ENCODE data around the gene CACFD1. TPM values are rescaled to one million over a fixed set of nuclear protein-coding genes. Genes with fewer than 3 reads are reported as not detected.

The CACFD1 gene
- polyA plus RNA-seq, 3 donors, result 5.0 to 6.7 (median 5.1) TPM

GRCh38 chr9:133518200-133518599 lies 58.4 kb downstream of the CACFD1 start:
- no peak for DNase-seq
- H3K4me3 Mint-ChIP-seq, result no peak overlapping the region
- intact Hi-C loops (cut with micrococcal nuclease), result no loop called here
- H3K79me2 ChIP-seq (ENCODE audit: insufficient read depth, low read length), result no peaks in the 10 kb centered on the region
- no peaks in the 10 kb centered on the region for H3K36me3 Mint-ChIP-seq
- no peak for TF ChIP-seq CTCF (IDR thresholded peaks at IDR 0.05)
- H3K27ac Mint-ChIP-seq, result no peak overlapping the region
- H3K9ac ChIP-seq (ENCODE audit: insufficient read depth, low read length, poor library complexity, severe bottlenecking), result no peak overlapping the region
- H4K20me1 ChIP-seq (ENCODE audit: insufficient read depth, low read length), result no peaks in the 10 kb centered on the region
- no peak overlapping the region for H3K4me2 ChIP-seq (replicated peaks; ENCODE audit: extremely low read depth, low read length, poor library complexity, severe bottlenecking)
- H3K4me3 ChIP-seq (replicated peaks in 1 of 3; ENCODE audit: low read depth in 2 of 3, low read length in 3 of 3), result no peak overlapping the region
- H3K9me3 ChIP-seq (replicated peaks in 1 of 2; ENCODE audit: control insufficient read depth in 1 of 2, insufficient read depth in 1 of 2, low read length in 2 of 2), result no peaks in the 10 kb centered on the region
- H3K27me3 Mint-ChIP-seq (ENCODE audit: low read depth in 3 of 3), result peaks cover 0 to 1% (median 0%) of the 10 kb centered on the region in 3 donors
- H2AFZ ChIP-seq (ENCODE audit: insufficient read depth, low read depth, low read length, poor library complexity, severe bottlenecking), result no peak overlapping the region
- no peaks in the 10 kb centered on the region for H3K27me3 ChIP-seq (ENCODE audit: control insufficient read depth in 2 of 2, insufficient read depth in 2 of 2, low read length in 2 of 2)
- no peaks in the 10 kb centered on the region for H3K4me1 ChIP-seq (ENCODE audit: control insufficient read depth in 1 of 2, insufficient read depth in 2 of 2, low read length in 2 of 2)
- H3K4me1 Mint-ChIP-seq, result no peaks in the 10 kb centered on the region
- H3K9me3 Mint-ChIP-seq, result no peaks in the 10 kb centered on the region
- no peak overlapping the region for H3K27ac ChIP-seq (ENCODE audit: low read depth in 1 of 2, low read length in 2 of 2)
- 100% methylated on average over 2 of the region's 5 CpGs for WGBS (ENCODE audit: insufficient coverage)
- H3K36me3 ChIP-seq (replicated peaks in 1 of 2; ENCODE audit: control insufficient read depth in 1 of 2, insufficient read depth in 2 of 2, low read length in 2 of 2), result no peaks in the 10 kb centered on the region

GRCh38 chr9:133518706-133519449 lies 59.1 kb downstream of the CACFD1 start:
- intact Hi-C loops (cut with micrococcal nuclease), result no loop called here
- no peak for TF ChIP-seq CTCF (IDR thresholded peaks at IDR 0.05)
- H3K27ac Mint-ChIP-seq, result no peak overlapping the region
- Histone ChIP-seq H3K79me2 (ENCODE audit: insufficient read depth, low read length) (no peaks in the 10 kb centered on the region), H3K9ac (ENCODE audit: insufficient read depth, low read length, poor library complexity, severe bottlenecking) (no peak overlapping the region), H3K27ac (ENCODE audit: low read depth in 1 of 2, low read length in 2 of 2) (no peak overlapping the region), H3K36me3 (replicated peaks in 1 of 2; ENCODE audit: control insufficient read depth in 1 of 2, insufficient read depth in 2 of 2, low read length in 2 of 2) (no peaks in the 10 kb centered on the region), H3K27me3 (ENCODE audit: control insufficient read depth in 2 of 2, insufficient read depth in 2 of 2, low read length in 2 of 2) (no peaks in the 10 kb centered on the region), H2AFZ (ENCODE audit: insufficient read depth, low read depth, low read length, poor library complexity, severe bottlenecking) (no peak overlapping the region), H3K9me3 (replicated peaks in 1 of 2; ENCODE audit: control insufficient read depth in 1 of 2, insufficient read depth in 1 of 2, low read length in 2 of 2) (no peaks in the 10 kb centered on the region), H3K4me3 (replicated peaks in 1 of 3; ENCODE audit: low read depth in 2 of 3, low read length in 3 of 3) (no peak overlapping the region), H3K4me2 (replicated peaks; ENCODE audit: extremely low read depth, low read length, poor library complexity, severe bottlenecking) (no peak overlapping the region), H4K20me1 (ENCODE audit: insufficient read depth, low read length) (no peaks in the 10 kb centered on the region), H3K4me1 (ENCODE audit: control insufficient read depth in 1 of 2, insufficient read depth in 2 of 2, low read length in 2 of 2) (no peaks in the 10 kb centered on the region)
- no peak overlapping the region for H3K4me3 Mint-ChIP-seq
- peaks cover 0 to 2% (median 1%) of the 10 kb centered on the region in 3 donors for H3K27me3 Mint-ChIP-seq (ENCODE audit: low read depth in 3 of 3)
- H3K9me3 Mint-ChIP-seq, result no peaks in the 10 kb centered on the region
- 95% methylated on average over 17 of the region's 27 CpGs for WGBS (ENCODE audit: insufficient coverage)
- no peak for DNase-seq
- H3K4me1 Mint-ChIP-seq, result no peaks in the 10 kb centered on the region
- H3K36me3 Mint-ChIP-seq, result no peaks in the 10 kb centered on the region
